DND-41 (cell line): ENCODE data around the gene C22orf15.

Source experiments
- ATAC-seq: fragments of 200-7000 bp; cut with Tn5 transposase; 3 replicates; pipeline ENCODE4 v1.9.1; 2021; ENCODE audit warnings: low read depth; ENCODE audit not compliant: insufficient read depth
- DNase-seq: peaks from one replicate; pipeline ENCODE4 v3.0.0-alpha.2; 2020
- H2AFZ ChIP-seq: 2 replicates; pipeline ENCODE4 v1.6.0; 2012; ENCODE audit warnings: low read depth, low read length
- H3K27ac ChIP-seq: 2 replicates; pipeline ENCODE4 v1.5.1; 2012; ENCODE audit warnings: low read length, inconsistent platforms
- H3K27me3 ChIP-seq: fragments of 200-600 bp; sonication (generic); 2 replicates; pipeline ENCODE4 v1.6.0; 2012; ENCODE audit warnings: low read length, mild to moderate bottlenecking, inconsistent platforms; ENCODE audit not compliant: insufficient read depth, poor library complexity
- H3K36me3 ChIP-seq: 2 replicates; pipeline ENCODE4 v1.5.1; 2012; ENCODE audit warnings: low read length, inconsistent platforms; ENCODE audit not compliant: insufficient read depth
- H3K4me1 ChIP-seq: 2 replicates; pipeline ENCODE4 v1.5.1; 2012; ENCODE audit warnings: mild to moderate bottlenecking, low read length; ENCODE audit not compliant: insufficient read depth
- H3K4me2 ChIP-seq: 2 replicates; pipeline ENCODE4 v1.6.0; 2012; ENCODE audit warnings: mild to moderate bottlenecking, moderate library complexity, low read length, inconsistent platforms; ENCODE audit not compliant: insufficient read depth
- H3K4me3 ChIP-seq, 2 experiments: fragments of 200-600 bp in 1 of 2; shearing (Covaris generic) in 1 of 2; 2 replicates each; pipeline ENCODE4 v1.5.1; 2012 to 2016; ENCODE audit warnings: inconsistent platforms in 2 of 2, low read length in 2 of 2, mild to moderate bottlenecking in 2 of 2, low read depth in 1 of 2, moderate library complexity in 1 of 2
- H3K79me2 ChIP-seq: 2 replicates; pipeline ENCODE4 v1.6.0; 2012; ENCODE audit warnings: low read length, inconsistent platforms; ENCODE audit not compliant: insufficient read depth
- H3K9ac ChIP-seq: 2 replicates; pipeline ENCODE4 v1.6.0; 2012; ENCODE audit warnings: low read depth, mild to moderate bottlenecking, inconsistent platforms, low read length, moderate library complexity
- H3K9me3 ChIP-seq: 2 replicates; pipeline ENCODE4 v1.5.1; 2012; ENCODE audit warnings: low read length, moderate library complexity, mild to moderate bottlenecking, inconsistent platforms; ENCODE audit not compliant: insufficient read depth, severe bottlenecking
- H4K20me1 ChIP-seq: 2 replicates; pipeline ENCODE4 v1.6.0; 2012; ENCODE audit warnings: low read length; ENCODE audit not compliant: insufficient read depth
- EZH2 ChIP-seq: IDR thresholded peaks from 3 replicates; pipeline ENCODE4 v1.6.1; 2012; ENCODE audit warnings: borderline replicate concordance, low read depth, mild to moderate bottlenecking, moderate library complexity, low read length, inconsistent platforms; ENCODE audit not compliant: severe bottlenecking
- TF ChIP-seq, protein P1 (sequence below): IDR thresholded peaks from 2 replicates; pipeline ENCODE4 v1.5.1; 2012; ENCODE audit warnings: borderline replicate concordance, low read length, moderate library complexity, mild to moderate bottlenecking; ENCODE audit not compliant: poor library complexity, severe bottlenecking; ENCODE audit errors: extremely low read depth

C22orf15 gene

GRCh38 chr22:23737696-23738095, 25.1 kb upstream of the C22orf15 start:
- DNase-seq (no peak), ATAC-seq (no peak)
- TF ChIP-seq, protein P1, sequence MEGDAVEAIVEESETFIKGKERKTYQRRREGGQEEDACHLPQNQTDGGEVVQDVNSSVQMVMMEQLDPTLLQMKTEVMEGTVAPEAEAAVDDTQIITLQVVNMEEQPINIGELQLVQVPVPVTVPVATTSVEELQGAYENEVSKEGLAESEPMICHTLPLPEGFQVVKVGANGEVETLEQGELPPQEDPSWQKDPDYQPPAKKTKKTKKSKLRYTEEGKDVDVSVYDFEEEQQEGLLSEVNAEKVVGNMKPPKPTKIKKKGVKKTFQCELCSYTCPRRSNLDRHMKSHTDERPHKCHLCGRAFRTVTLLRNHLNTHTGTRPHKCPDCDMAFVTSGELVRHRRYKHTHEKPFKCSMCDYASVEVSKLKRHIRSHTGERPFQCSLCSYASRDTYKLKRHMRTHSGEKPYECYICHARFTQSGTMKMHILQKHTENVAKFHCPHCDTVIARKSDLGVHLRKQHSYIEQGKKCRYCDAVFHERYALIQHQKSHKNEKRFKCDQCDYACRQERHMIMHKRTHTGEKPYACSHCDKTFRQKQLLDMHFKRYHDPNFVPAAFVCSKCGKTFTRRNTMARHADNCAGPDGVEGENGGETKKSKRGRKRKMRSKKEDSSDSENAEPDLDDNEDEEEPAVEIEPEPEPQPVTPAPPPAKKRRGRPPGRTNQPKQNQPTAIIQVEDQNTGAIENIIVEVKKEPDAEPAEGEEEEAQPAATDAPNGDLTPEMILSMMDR, result no peak
- no peak for TF ChIP-seq EZH2
- no peak overlapping the region for H2AFZ ChIP-seq
- H3K27ac ChIP-seq, result no peak overlapping the region
- H3K9ac ChIP-seq, result no peak overlapping the region
- no peaks in the 10 kb centered on the region for H3K4me1 ChIP-seq
- no peak overlapping the region for H3K4me3 ChIP-seq
- peaks cover 9% of the 10 kb centered on the region for H3K36me3 ChIP-seq
- peaks cover 3% of the 10 kb centered on the region; the same call in 1 of the 2 replicates for H4K20me1 ChIP-seq
- no peaks in the 10 kb centered on the region for H3K27me3 ChIP-seq
- H3K9me3 ChIP-seq, result no peaks in the 10 kb centered on the region
- no peak overlapping the region for H3K4me2 ChIP-seq
- H3K79me2 ChIP-seq, result no peaks in the 10 kb centered on the region

DNA sequence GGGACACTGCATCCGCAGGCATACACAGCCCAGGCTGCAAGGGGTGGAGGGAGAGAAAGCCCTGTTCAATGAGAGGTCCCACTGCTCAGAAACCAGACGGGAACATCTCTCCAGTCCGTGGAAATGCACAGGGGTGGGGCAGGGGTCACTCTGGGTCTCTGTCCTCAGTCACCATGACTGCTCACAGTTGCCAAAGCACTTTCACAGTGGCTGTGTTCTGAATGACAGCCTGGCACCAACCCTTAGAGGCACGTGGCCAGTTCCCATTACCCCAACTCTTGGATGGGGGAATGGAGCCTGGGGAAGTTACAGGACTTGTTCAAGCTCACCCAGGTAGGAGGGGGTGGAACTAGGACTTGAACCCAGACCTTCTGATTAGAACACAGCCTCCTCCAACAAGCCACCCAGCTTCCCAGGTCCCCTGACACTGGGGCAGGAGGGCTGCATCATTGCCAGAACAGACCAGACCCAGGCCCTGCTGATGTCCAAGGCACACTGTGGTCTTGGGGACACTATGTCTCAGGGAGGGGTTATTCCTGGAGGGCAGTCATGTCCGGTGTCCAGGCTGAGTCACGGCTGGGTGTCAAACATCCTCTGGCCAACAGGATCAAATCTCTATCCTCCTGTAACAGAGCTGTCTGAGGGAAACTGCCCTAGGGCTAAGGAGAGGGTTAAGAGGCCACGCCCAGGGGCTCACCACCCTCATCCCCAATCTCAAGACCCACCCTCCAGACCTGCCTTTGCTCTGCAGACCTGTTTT, 20.1 kb upstream of the C22orf15 start:
- no peak for ATAC-seq
- no peak for DNase-seq
- Histone ChIP-seq H3K4me1 (no peaks in the 10 kb centered on the region), H3K4me2 (no peak overlapping the region), H3K27me3 (no peaks in the 10 kb centered on the region), H4K20me1 (peaks cover 3% of the 10 kb centered on the region; the same call in 1 of the 2 replicates), H3K9me3 (no peaks in the 10 kb centered on the region), H3K4me3 (no peak overlapping the region), H3K79me2 (peaks cover 4% of the 10 kb centered on the region), H3K27ac (no peak overlapping the region), H2AFZ (no peak overlapping the region), H3K9ac (no peak overlapping the region), H3K36me3 (peaks cover 35% of the 10 kb centered on the region)
- TF ChIP-seq EZH2, result no peak
- TF ChIP-seq, protein P1, result no peak

- Histone ChIP-seq H3K4me1 (no peaks in the 10 kb centered on the region), H3K4me3 (no peak overlapping the region), H3K9me3 (no peaks in the 10 kb centered on the region), H3K27ac (no peak overlapping the region), H3K79me2 (peaks cover 4% of the 10 kb centered on the region), H3K27me3 (no peaks in the 10 kb centered on the region), H4K20me1 (peaks cover 3% of the 10 kb centered on the region; the same call in 1 of the 2 replicates), H3K4me2 (no peak overlapping the region), H3K9ac (no peak overlapping the region), H2AFZ (no peak overlapping the region), H3K36me3 (peaks cover 35% of the 10 kb centered on the region)
- TF ChIP-seq, protein P1, result no peak
- TF ChIP-seq EZH2, result no peak
- DNase-seq, result no peak
- ATAC-seq, result no peak
These were observed 19.5 kb upstream of the C22orf15 start for GRCh38 chr22:23743303-23743705.
